K562 (cell line): ENCODE results near the gene GPR157. TPM values are rescaled to one million over a fixed set of nuclear protein-coding genes. Genes with fewer than 3 reads are reported as not detected.

Source experiments
- ATAC-seq: fragments of 200-7000 bp; cut with Tn5 transposase; 3 replicates; pipeline ENCODE4 v1.9.1; 2020; ENCODE audit warnings: moderate library complexity
- BruUV-seq: library from RNA; stranded (reverse); fragments of 400-500 nt; replicated peaks from 2 replicates; lab custom pipeline; 2021; lab: Mats Ljungman, UMichigan
- CTCF ChIA-PET: fragments of 300-600 bp; formaldehyde crosslinking; extraction: SDS; loops from one replicate; lab custom pipeline; 2021; ENCODE audit warnings: low intra/inter-chr PET ratio; lab: Yijun Ruan, JAX
- POLR2A ChIA-PET: fragments of 300-600, 350-650 bp; sonication (Branson Sonifier 250); formaldehyde crosslinking; extraction: SDS; loops from one replicate; lab custom pipeline; 2021; ENCODE audit warnings: antibody characterized with exemption, inconsistent platforms; lab: Yijun Ruan, JAX
- DNase-seq, 4 experiments: peaks; one replicate each; pipeline versions ENCODE4 v3.0.0 to v3.0.0-alpha.2; 2011 to 2018; ENCODE audit warnings: low spot score in 3 of 4, mixed read lengths in 3 of 4; ENCODE audit errors: extremely low read depth in 1 of 4
- FAIRE-seq: peaks from 2 replicates; lab custom pipeline; 2011; peaks lifted over from hg19 to GRCh38; lab: Jason Lieb, UNC
- H2AFZ ChIP-seq: 2 replicates; pipeline ENCODE4 v1.6.0; 2011; ENCODE audit warnings: low read depth, low read length, control low read depth, inconsistent platforms
- H3K27ac ChIP-seq: fragments of 200-600 bp; 3 replicates; pipeline ENCODE4 v1.8.0; 2011; ENCODE audit warnings: low read depth, mild to moderate bottlenecking, control low read depth, inconsistent platforms, low read length, moderate library complexity, mixed read lengths; ENCODE audit errors: extremely low read depth
- H3K27me3 ChIP-seq, 2 experiments: fragments of 300-600 bp in 1 of 2; 2 replicates in 1 of 2; 3 replicates in 1 of 2; pipeline versions ENCODE4 v1.6.0 to v1.8.0; 2011; ENCODE audit warnings: inconsistent platforms in 2 of 2, low read length in 2 of 2, mild to moderate bottlenecking in 1 of 2, mixed read lengths in 1 of 2, moderate library complexity in 1 of 2; ENCODE audit not compliant: control insufficient read depth in 2 of 2, insufficient read depth in 2 of 2
- H3K36me3 ChIP-seq: fragments of 300-600 bp; 3 replicates; pipeline ENCODE4 v1.8.0; 2011; ENCODE audit warnings: mild to moderate bottlenecking, low read length, inconsistent platforms; ENCODE audit not compliant: control insufficient read depth, insufficient read depth
- H3K4me1 ChIP-seq, 2 experiments: fragments of 200-600 bp in 1 of 2; replicated peaks in 1 of 2; 2 replicates in 1 of 2; 3 replicates in 1 of 2; pipeline versions ENCODE4 v1.5.1 to v1.8.0; 2011; ENCODE audit warnings: inconsistent platforms in 2 of 2, low read length in 2 of 2, mild to moderate bottlenecking in 1 of 2, mixed read lengths in 1 of 2, moderate library complexity in 1 of 2; ENCODE audit not compliant: control insufficient read depth in 2 of 2, insufficient read depth in 2 of 2
- H3K4me2 ChIP-seq: 2 replicates; pipeline ENCODE4 v1.6.1; 2011; ENCODE audit warnings: low read length, control low read depth, inconsistent platforms, mixed read lengths; ENCODE audit not compliant: insufficient read depth
- H3K4me3 ChIP-seq: fragments of 200-600 bp; sonication (generic), shearing (Covaris generic); 2 replicates; pipeline ENCODE4 v1.5.1; 2016; ENCODE audit warnings: control low read depth, inconsistent platforms
- H3K79me2 ChIP-seq: fragments of 200-600 bp; 3 replicates; pipeline ENCODE4 v1.8.0; 2011; ENCODE audit warnings: low read length, inconsistent platforms; ENCODE audit not compliant: control insufficient read depth, insufficient read depth
- H3K9ac ChIP-seq, 2 experiments: 2 replicates each; pipeline versions ENCODE4 v1.6.0 to v1.6.1; 2011; ENCODE audit warnings: low read depth in 2 of 2, low read length in 2 of 2, control low read depth in 1 of 2, inconsistent platforms in 1 of 2, mild to moderate bottlenecking in 1 of 2, mixed read lengths in 1 of 2; ENCODE audit not compliant: insufficient read depth in 1 of 2
- H3K9me1 ChIP-seq: one replicate; pipeline ENCODE4 v1.6.0; 2011; ENCODE audit warnings: inconsistent platforms, mild to moderate bottlenecking, low read length, moderate library complexity; ENCODE audit not compliant: control insufficient read depth, insufficient read depth
- H3K9me3 ChIP-seq: replicated peaks from 2 replicates; pipeline ENCODE4 v1.5.1; 2011; ENCODE audit warnings: low read depth, low read length, inconsistent platforms; ENCODE audit not compliant: control insufficient read depth, insufficient read depth
- H4K20me1 ChIP-seq: replicated peaks from 2 replicates; pipeline ENCODE4 v1.6.1; 2011; ENCODE audit warnings: low read length, inconsistent platforms, mixed read lengths; ENCODE audit not compliant: control insufficient read depth, insufficient read depth
- ETV5 ChIP-seq: sonication (generic); formaldehyde crosslinking; IDR thresholded peaks from 2 replicates; pipeline ENCODE4 v1.4.0; 2020; ENCODE audit warnings: low read depth, mild to moderate bottlenecking, missing genetic modification reagents
- MECOM ChIP-seq: fragments of 250-450 bp; sonication (Bioruptor Pico); IDR thresholded peaks from 2 replicates; pipeline ENCODE4 v1.8.0; 2022; ENCODE audit warnings: inconsistent platforms
- MXD1 ChIP-seq: fragments of 250-450 bp; sonication (Bioruptor Pico); IDR thresholded peaks from 2 replicates; pipeline ENCODE4 v1.8.0; 2021; ENCODE audit warnings: borderline replicate concordance, mild to moderate bottlenecking, moderate library complexity; ENCODE audit not compliant: poor library complexity, severe bottlenecking
- NUFIP1 ChIP-seq: fragments of 450-650 bp; IDR thresholded peaks from 2 replicates; pipeline ENCODE4 v1.6.1; 2018; ENCODE audit not compliant: partially characterized antibody
- PREB ChIP-seq: sonication (generic); formaldehyde crosslinking; IDR thresholded peaks from 2 replicates; pipeline ENCODE4 v1.8.1; 2023; ENCODE audit warnings: mild to moderate bottlenecking, missing genetic modification reagents
- TAF1 ChIP-seq: IDR thresholded peaks from 2 replicates; pipeline ENCODE4 v1.6.1; 2011; ENCODE audit warnings: mild to moderate bottlenecking, low read length, moderate library complexity; ENCODE audit not compliant: insufficient read depth, control insufficient read depth, severe bottlenecking; ENCODE audit errors: extremely low read depth
- TBP ChIP-seq: optimal IDR thresholded peaks from 2 replicates; pipeline ENCODE3; 2011; ENCODE audit warnings: low read depth, low read length, improper control_type of control experiment
- TGIF2 ChIP-seq: sonication (generic); formaldehyde crosslinking; IDR thresholded peaks from 2 replicates; pipeline ENCODE4 v1.8.1; 2022; ENCODE audit warnings: mild to moderate bottlenecking, missing genetic modification reagents, moderate library complexity
- ZBTB7A ChIP-seq: IDR thresholded peaks from 2 replicates; pipeline ENCODE4 v1.6.1; 2011; ENCODE audit warnings: low read depth, mild to moderate bottlenecking, low read length, moderate library complexity, borderline replicate concordance; ENCODE audit not compliant: control insufficient read depth
- ZFP36 ChIP-seq: fragments of 150-350 bp; IDR thresholded peaks from 2 replicates; pipeline ENCODE4 v1.6.1; 2018; ENCODE audit warnings: low read length, low read depth; ENCODE audit not compliant: partially characterized antibody
- WGBS: fragments of 100-300 bp; shearing (Covaris generic); methylation state at CpG from one replicate; pipeline ENCODE4 v1.1.6; 2016; ENCODE audit warnings: low coverage, mixed read lengths; ENCODE audit not compliant: insufficient coverage; ENCODE audit errors: missing lambda C conversion rate; 5-methylcytosine and 5-hydroxymethylcytosine counted together
- in situ Hi-C: fragments of 300-500 bp; cut with MboI; formaldehyde crosslinking; loops from 4 replicates; pipeline ENCODE4 v1.15.0; 2018; ENCODE audit warnings: inconsistent platforms, mixed read lengths
- intact Hi-C: fragments of 100-400 bp; cut with micrococcal nuclease; formaldehyde crosslinking; loops from 2 replicates; pipeline ENCODE4 v1.14.2; 2022
- polyA plus RNA-seq, 8 experiments: library from polyadenylated mRNA; depleted of rRNA in 4 of 8; stranded (reverse) in 5 of 8; unstranded in 3 of 8; fragments of >200 nt; fragmentation: Nextera tagmentation in 2 of 8; fragmentation: Illumina TruSeq in 1 of 8; extraction: Ambion mirVana in 2 of 8; extraction: Trizol in 1 of 8; gene quantifications; 2 replicates each; pipeline versions ENCODE4 v1.2.1 to v1.2.3, GENCODE V29; 2011 to 2014; ENCODE audit warnings: inconsistent platforms in 1 of 8, missing spikeins in 1 of 8
- total RNA-seq, 7 experiments: library from RNA; depleted of rRNA in 6 of 7; stranded (reverse); fragments of >200 nt in 6 of 7; fragmentation: Illumina TruSeq in 2 of 7; extraction: Trizol in 2 of 7; gene quantifications; 2 replicates each; pipeline versions ENCODE4 v1.2.1 to v1.2.3, GENCODE V29; 2011 to 2021; ENCODE audit warnings: low replicate concordance in 1 of 7

GPR157 gene
- total and polyA plus RNA-seq, 9 of the 15 experiments (the other 6 are each of a cell fraction or from before 2014, with no cell fraction given): 0.01 to 0.18 (median 0.04) TPM; not detected in 4

- Histone ChIP-seq H4K20me1 (no peaks in the 10 kb centered on the region), H3K4me1 (no peaks in the 10 kb centered on the region), H3K27me3 (peaks cover 25 to 32% of the 10 kb centered on the region in 2 experiments; a peak in 3 of 5 replicates), H3K4me2 (no peak overlapping the region), H3K9me3 (peaks cover 5% of the 10 kb centered on the region), H3K9ac (no peak overlapping the region), H3K27ac (no peak overlapping the region), H3K4me3 (no peak overlapping the region), H3K36me3 (no peaks in the 10 kb centered on the region), H3K79me2 (no peaks in the 10 kb centered on the region), H2AFZ (no peak overlapping the region), H3K9me1 (no peaks in the 10 kb centered on the region)
- FAIRE-seq (no peak), ATAC-seq (no peak), DNase-seq (no peak)
- in situ Hi-C loops: no loop called here
- BruUV-seq: no TSS peak
- POLR2A ChIA-PET: no interaction called here
- intact Hi-C loops: no loop called here
- WGBS: 0% methylated on average over 6 of the region's 6 CpGs
- CTCF ChIA-PET: no interaction called here
- no peak for TF ChIP-seq TBP
- no peak for TF ChIP-seq TAF1
- TF ChIP-seq TGIF2: no peak
- TF ChIP-seq ETV5: no peak
- no peak for TF ChIP-seq ZBTB7A
- TF ChIP-seq NUFIP1: no peak
These were observed 35.3 kb downstream of the GPR157 start for GRCh38 chr1:9093581-9093980.

- Histone ChIP-seq H3K27me3 (peaks cover 25 to 32% of the 10 kb centered on the region in 2 experiments; a peak in 4 of 5 replicates), H4K20me1 (no peaks in the 10 kb centered on the region), H2AFZ (no peak overlapping the region), H3K4me3 (no peak overlapping the region), H3K79me2 (no peaks in the 10 kb centered on the region), H3K9me1 (no peaks in the 10 kb centered on the region), H3K4me2 (no peak overlapping the region), H3K27ac (no peak overlapping the region), H3K36me3 (no peaks in the 10 kb centered on the region), H3K4me1 (no peaks in the 10 kb centered on the region), H3K9me3 (peaks cover 5% of the 10 kb centered on the region), H3K9ac (no peak overlapping the region)
- in situ Hi-C loops (no loop called here), intact Hi-C loops (no loop called here)
- DNase-seq (no peak), FAIRE-seq (no peak), ATAC-seq (no peak)
- ChIA-PET POLR2A (no interaction called here), CTCF (no interaction called here)
- no TSS peak for BruUV-seq
- no peak for TF ChIP-seq MECOM (CRISPR knock-in tag)
- TF ChIP-seq ZFP36: no peak
- no peak for TF ChIP-seq PREB (CRISPR knock-in tag)
- no peak for TF ChIP-seq MXD1 (CRISPR knock-in tag)
- 2% methylated on average over 6 of the region's 6 CpGs for WGBS
These were observed 35.8 kb downstream of the GPR157 start for GRCh38 chr1:9093091-9093490.
